Muscle of leg (tissue), 11 donors: ENCODE data around the gene ALG3. TPM values are rescaled to one million over a fixed set of nuclear protein-coding genes. Genes with fewer than 3 reads are reported as not detected.

Experiments
- DNase-seq: peaks from one replicate; pipeline ENCODE4 v3.0.0; 2013
- H3K27ac ChIP-seq: one replicate; pipeline ENCODE4 v1.5.1; 2013; ENCODE audit warnings: mild to moderate bottlenecking, low read length, control low read depth
- H3K27me3 ChIP-seq: one replicate; pipeline ENCODE4 v1.6.1; 2013; ENCODE audit warnings: low read length; ENCODE audit not compliant: control insufficient read depth, insufficient read depth
- H3K36me3 ChIP-seq: one replicate; pipeline ENCODE4 v1.6.1; 2013; ENCODE audit warnings: low read length; ENCODE audit not compliant: control insufficient read depth, insufficient read depth
- H3K4me1 ChIP-seq: one replicate; pipeline ENCODE4 v1.6.1; 2013; ENCODE audit warnings: low read length; ENCODE audit not compliant: control insufficient read depth, insufficient read depth
- H3K4me3 ChIP-seq: one replicate; pipeline ENCODE4 v1.5.1; 2013; ENCODE audit warnings: low read length, control low read depth
- H3K9me3 ChIP-seq: replicated peaks from 2 replicates; pipeline ENCODE4 v1.6.1; 2013; ENCODE audit warnings: low read depth, low read length; ENCODE audit not compliant: control insufficient read depth
- WGBS: methylation state at CpG from one replicate; pipeline ENCODE4 v1.1.5; 2013; ENCODE audit warnings: missing lambda C conversion rate; ENCODE audit not compliant: insufficient coverage; 5-methylcytosine and 5-hydroxymethylcytosine counted together
- polyA plus RNA-seq, 8 donors: library from polyadenylated mRNA; unstranded; fragments of 120-200 nt; gene quantifications; one replicate each; pipeline versions ENCODE4 v1.2.1 to v1.2.3, GENCODE V29; 2013; ENCODE audit warnings: inconsistent platforms in 1 of 8, low replicate concordance in 1 of 8; ENCODE audit not compliant: insufficient read length in 8 of 8, insufficient read depth in 1 of 8
- total RNA-seq: library from RNA; stranded (reverse); fragments of 120-200 nt; gene quantifications from one replicate; pipeline ENCODE4 v1.2.4, GENCODE V29; 2013

The ALG3 gene
- total and polyA plus RNA-seq, 9 donors = 9.6 to 28.0 (median 23.0) TPM

DNA sequence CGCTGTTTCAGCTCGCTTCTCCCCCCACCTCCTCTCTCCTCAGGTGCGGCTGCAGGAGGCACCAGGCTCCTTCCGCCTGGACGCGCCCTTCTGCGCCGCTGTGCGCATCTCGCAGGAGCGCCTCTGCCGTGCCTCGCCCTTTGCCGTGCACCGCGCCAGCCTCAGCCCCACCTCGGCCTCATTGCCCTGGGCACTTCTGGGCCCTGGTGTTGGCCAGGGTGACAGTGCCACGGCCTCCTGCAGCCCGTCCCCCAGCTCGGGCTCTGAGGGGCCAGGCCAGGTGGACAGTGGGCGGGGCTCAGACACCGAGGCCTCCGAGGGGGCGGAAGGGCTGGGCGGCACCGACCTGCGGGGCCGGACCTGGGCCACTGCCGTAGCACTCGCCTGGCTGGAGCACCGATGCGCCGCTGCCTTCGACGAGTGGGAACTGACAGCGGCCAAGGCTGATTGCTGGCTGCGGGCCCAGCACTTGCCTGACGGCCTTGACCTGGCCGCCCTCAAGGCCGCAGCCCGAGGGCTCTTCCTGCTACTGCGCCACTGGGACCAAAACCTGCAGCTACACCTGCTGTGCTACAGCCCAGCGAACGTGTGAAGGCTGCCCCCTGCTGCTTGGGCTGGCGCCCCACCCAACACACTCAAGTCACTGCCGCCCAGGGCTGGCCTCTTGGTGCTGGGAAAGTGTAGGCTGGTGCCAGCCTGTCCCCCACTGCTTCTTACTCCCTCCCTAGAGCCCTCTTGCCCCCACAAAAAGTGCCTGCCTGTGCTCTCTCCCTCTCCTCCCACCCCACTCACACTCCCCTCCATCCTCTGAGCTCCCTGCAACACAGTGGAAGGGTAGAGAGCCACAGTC lies 7.1 kb downstream of the ALG3 start:
- H3K4me3 ChIP-seq = no peak overlapping the region

DNA sequence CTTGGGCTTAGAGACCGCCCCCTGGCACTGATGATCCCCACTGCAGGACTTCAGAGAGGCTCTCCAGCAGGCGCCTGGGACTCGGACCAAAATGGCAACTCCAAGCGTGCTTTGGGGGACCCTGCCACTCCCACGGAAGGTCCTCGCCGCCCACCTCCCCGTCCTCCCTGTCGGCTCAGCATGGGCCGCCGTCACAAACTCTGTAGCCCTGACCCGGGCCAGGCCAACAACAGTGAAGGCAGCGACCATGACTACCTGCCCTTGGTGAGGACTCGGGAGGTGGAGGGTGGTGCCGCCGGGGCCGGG lies 7.7 kb downstream of the ALG3 start:
- Histone ChIP-seq H3K9me3 (no peaks in the 10 kb centered on the region), H3K27ac (no peak overlapping the region), H3K4me3 (no peak overlapping the region), H3K4me1 (no peaks in the 10 kb centered on the region), H3K36me3 (peaks cover 36% of the 10 kb centered on the region), H3K27me3 (peaks cover 2% of the 10 kb centered on the region)
- DNase-seq = no peak
- 31% methylated on average over 12 of the region's 17 CpGs for WGBS

More for the DNA sequence above, 7.1 kb downstream of the ALG3 start:
- Histone ChIP-seq H3K27me3 (peaks cover 2% of the 10 kb centered on the region), H3K27ac (no peak overlapping the region), H3K36me3 (peaks cover 36% of the 10 kb centered on the region), H3K4me1 (no peaks in the 10 kb centered on the region), H3K9me3 (no peaks in the 10 kb centered on the region)
- 14% methylated on average over 43 of the region's 46 CpGs for WGBS
- no peak for DNase-seq

DNA sequence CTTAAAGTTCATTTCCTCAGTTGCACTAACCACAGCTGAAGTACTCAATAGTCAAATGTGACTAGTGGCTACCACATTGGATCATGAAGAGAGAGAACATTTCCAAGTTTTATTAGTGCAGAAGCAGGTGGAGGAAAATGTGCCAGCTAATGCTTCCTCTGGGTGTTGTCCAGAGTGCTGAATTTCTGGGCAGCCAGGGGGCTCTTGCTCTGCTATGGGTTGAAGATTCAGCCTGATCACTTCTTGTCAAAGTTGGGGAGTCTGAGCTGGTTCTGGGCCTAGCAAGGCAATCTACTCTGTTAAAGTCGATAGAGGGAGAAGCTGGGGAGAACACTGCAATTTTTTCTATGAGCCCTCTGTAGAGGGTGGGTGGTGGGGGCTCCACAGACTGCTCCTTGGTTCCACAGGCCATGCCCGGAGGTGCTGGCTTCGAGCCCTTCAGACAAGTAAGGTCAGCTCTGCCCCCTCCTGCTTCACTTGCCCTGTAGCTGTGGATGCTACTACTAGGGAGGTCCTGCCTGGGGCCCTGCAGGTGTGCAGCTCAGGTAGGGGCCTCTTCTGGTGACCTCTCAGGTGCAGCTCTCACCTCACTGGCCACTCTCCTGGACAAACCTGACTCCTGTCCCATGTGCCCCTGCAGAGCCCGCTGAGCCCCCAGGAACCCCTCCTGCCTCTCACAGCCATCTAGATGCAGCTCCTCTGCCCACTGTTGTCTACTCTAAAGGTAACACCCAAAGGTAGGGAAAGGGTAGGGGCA lies 8.2 kb downstream of the ALG3 start:
- peaks cover 2% of the 10 kb centered on the region for H3K27me3 ChIP-seq
- no peak overlapping the region for H3K27ac ChIP-seq
- no peak overlapping the region for H3K4me3 ChIP-seq
- no peaks in the 10 kb centered on the region for H3K9me3 ChIP-seq
- 68% methylated on average over 4 of the region's 4 CpGs for WGBS
- H3K36me3 ChIP-seq = peaks cover 36% of the 10 kb centered on the region
- H3K4me1 ChIP-seq = no peaks in the 10 kb centered on the region
- peak; percentile 64 for DNase-seq

DNA sequence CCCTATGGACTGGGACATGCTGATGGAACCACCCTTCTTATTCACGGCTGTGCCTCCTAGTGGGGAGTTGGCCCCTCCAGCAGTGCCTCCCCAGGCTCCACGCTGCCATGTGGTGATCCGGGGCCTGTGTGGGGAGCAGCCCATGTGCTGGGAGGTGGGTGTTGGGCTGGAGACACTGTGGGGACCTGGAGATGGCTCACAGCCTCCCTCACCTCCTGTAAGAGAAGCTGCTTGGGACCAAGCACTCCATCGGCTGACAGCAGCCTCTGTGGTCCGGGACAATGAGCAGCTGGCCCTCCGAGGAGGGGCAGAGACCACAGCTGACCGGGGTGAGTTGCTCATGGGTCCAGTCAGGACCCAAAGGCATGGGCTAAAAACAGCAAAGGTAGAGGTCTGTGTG lies 9.1 kb downstream of the ALG3 start:
- Histone ChIP-seq H3K27me3 (peaks cover 2% of the 10 kb centered on the region), H3K36me3 (peaks cover 28% of the 10 kb centered on the region), H3K4me3 (no peak overlapping the region), H3K9me3 (no peaks in the 10 kb centered on the region), H3K27ac (no peak overlapping the region), H3K4me1 (no peaks in the 10 kb centered on the region)
- DNase-seq = no peak
- 68% methylated on average over 4 of the region's 7 CpGs for WGBS

DNA sequence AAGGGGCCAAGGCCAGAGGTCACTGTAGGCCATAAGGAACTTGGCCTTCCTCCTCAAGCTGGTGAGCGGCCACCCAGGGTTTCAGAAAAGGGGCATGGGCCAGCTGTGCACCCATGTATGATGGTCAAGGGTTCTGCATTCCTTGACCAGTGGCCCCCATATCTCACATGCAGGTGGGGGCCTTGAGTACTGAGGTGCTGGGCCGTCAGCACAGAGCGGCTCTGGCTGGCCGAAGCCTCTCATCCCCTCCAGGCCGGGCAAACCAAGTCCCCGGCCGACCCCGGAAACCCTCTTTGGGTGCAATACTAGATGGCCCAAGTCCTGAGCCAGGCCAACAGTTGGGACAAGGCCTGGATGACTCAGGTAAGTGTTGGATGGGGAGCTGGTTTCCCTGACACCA lies 9.5 kb downstream of the ALG3 start:
- WGBS = 88% methylated on average over 7 of the region's 8 CpGs
- Histone ChIP-seq H3K36me3 (peaks cover 23% of the 10 kb centered on the region), H3K9me3 (no peaks in the 10 kb centered on the region), H3K4me1 (no peaks in the 10 kb centered on the region), H3K27ac (no peak overlapping the region), H3K27me3 (peaks cover 6% of the 10 kb centered on the region), H3K4me3 (no peak overlapping the region)
- DNase-seq = no peak

DNA sequence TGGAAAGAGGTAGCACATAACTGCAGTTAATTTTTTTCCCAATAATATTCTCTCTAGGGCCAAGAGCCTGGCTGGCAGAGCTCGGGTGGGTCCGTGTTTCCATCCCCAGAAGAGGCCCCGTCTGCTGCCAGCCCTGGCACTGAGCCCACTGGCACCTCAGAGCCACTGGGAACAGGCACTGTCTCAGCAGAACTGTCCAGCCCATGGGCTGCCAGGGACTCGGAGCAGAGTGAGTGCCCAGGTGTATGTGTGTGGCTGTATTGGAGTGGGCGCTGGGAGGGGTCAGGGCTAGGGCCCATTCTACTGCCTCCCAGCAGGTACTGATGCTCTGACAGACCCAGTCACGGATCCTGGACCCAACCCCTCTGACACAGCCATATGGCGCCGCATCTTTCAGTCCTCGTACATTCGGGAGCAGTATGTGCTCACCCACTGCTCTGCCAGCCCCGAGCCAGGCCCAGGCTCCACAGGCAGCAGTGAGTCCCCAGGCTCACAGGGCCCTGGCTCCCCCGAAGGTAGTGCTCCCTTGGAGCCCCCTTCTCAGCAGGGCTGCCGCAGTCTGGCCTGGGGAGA lies 10.4 kb downstream of the ALG3 start:
- H3K27me3 ChIP-seq = peaks cover 12% of the 10 kb centered on the region
- no peak overlapping the region for H3K27ac ChIP-seq
- DNase-seq = no peak
- H3K4me3 ChIP-seq = no peak overlapping the region
- H3K9me3 ChIP-seq = no peaks in the 10 kb centered on the region
- no peaks in the 10 kb centered on the region for H3K4me1 ChIP-seq
- peaks cover 14% of the 10 kb centered on the region for H3K36me3 ChIP-seq
- WGBS = 71% methylated on average over 13 of the region's 13 CpGs

DNA sequence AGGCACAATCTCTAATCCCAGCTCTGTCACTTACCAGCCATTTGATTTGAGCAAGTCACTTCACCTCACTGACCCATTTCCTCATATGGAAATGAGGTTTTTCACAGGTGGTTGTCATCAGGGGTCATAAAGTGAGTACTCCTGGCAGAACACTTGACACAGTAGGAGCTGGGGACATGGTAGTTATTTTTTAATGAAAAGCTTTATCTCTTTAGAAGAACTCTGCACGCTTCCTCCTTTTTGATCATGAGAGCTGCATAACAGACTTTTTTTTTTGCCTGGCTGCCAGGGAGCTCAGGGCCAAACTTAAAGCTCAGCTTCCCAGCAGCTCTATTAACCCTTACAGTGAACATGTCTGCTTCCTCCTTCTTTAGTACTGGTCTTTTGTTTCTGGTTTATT lies 11.0 kb downstream of the ALG3 start:
- H3K9me3 ChIP-seq = no peaks in the 10 kb centered on the region
- no peak overlapping the region for H3K27ac ChIP-seq
- peaks cover 18% of the 10 kb centered on the region for H3K27me3 ChIP-seq
- no peaks in the 10 kb centered on the region for H3K4me1 ChIP-seq
- DNase-seq = no peak
- no CpG with 5 or more reads among the region's 1 CpG for WGBS
- H3K4me3 ChIP-seq = no peak overlapping the region
- peaks cover 9% of the 10 kb centered on the region for H3K36me3 ChIP-seq

DNA sequence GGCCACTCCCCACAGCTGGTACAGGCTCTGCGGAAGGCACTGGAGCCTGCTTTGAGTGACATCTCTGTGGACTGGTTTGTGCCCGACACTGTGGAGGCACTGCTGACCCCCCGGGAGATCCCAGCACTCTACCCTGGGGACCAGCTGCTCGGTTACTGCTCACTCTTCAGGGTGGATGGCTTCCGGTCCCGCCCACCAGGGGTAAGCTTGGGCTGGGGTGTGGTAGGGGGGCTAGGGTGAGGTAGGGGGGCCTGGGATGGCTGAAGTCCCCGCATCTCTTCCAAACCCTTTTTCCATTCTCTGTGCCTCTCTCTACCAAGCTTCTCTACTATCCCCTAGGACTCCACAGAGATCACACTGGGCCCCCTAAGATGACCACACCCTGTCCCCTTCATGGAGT lies 11.6 kb downstream of the ALG3 start:
- no peaks in the 10 kb centered on the region for H3K4me1 ChIP-seq
- peaks cover 24% of the 10 kb centered on the region for H3K27me3 ChIP-seq
- peaks cover 3% of the 10 kb centered on the region for H3K36me3 ChIP-seq
- 61% methylated on average over 3 of the region's 7 CpGs for WGBS
- no peak for DNase-seq
- H3K9me3 ChIP-seq = no peaks in the 10 kb centered on the region
- H3K27ac ChIP-seq = no peak overlapping the region
- no peak overlapping the region for H3K4me3 ChIP-seq

DNA sequence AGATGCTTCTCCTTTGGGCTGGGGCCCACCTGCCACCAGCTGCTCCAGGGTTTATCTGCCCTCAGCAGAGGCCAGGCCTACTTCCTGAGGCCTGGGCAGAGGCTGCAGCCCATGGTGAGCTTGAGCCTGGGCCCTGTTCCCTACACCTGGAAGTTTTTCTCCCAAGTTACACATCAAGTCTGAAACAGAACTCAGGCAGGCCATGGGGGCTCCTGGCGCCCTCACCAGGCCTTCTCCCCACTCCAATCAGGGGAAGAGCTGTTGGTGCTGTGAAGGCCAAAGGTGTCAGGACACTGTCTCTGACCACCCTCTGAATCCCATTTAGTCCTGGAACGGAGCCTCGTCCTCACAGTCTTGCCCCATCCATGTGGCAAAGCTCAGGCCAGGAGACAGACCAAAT lies 12.1 kb downstream of the ALG3 start:
- DNase-seq = no peak
- WGBS = 62% methylated on average over 2 of the region's 3 CpGs
- Histone ChIP-seq H3K27me3 (peaks cover 29% of the 10 kb centered on the region), H3K9me3 (no peaks in the 10 kb centered on the region), H3K27ac (no peak overlapping the region), H3K36me3 (no peaks in the 10 kb centered on the region), H3K4me3 (no peak overlapping the region), H3K4me1 (no peaks in the 10 kb centered on the region)

DNA sequence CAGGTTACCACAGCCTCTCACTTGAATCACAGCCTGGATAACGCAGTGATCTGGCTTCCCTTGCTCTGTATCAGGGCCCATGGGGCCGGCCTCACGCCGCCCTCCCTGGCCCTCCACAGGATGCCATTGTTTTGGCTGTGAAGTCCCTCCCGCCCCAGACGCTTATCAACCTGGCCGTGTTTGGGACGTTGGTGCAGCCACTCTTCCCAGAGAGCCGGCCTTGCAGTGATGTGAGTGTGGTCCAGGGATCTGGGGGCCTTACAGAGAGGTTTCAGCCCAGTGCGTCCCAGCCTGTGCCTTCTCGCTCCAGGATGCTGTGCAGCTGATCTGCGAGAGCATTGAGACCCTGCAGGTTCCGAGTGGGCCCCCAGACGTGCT lies 12.7 kb downstream of the ALG3 start:
- Histone ChIP-seq H3K4me1 (peaks cover under 1% of the 10 kb centered on the region), H3K27ac (no peak overlapping the region), H3K36me3 (no peaks in the 10 kb centered on the region), H3K4me3 (no peak overlapping the region), H3K9me3 (no peaks in the 10 kb centered on the region), H3K27me3 (peaks cover 34% of the 10 kb centered on the region)
- 61% methylated on average over 11 of the region's 14 CpGs for WGBS
- no peak for DNase-seq
